Calu3 (cell line): Measurements from ENCODE around the gene WDCP. TPM values are rescaled to one million over a fixed set of nuclear protein-coding genes. Genes with fewer than 3 reads are reported as not detected.
A peak's percentile ranks its signal among the peaks of the same experiment; 100 is the strongest.

Experiments used
- BruUV-seq: library from RNA; stranded (reverse); fragments of 400-500 nt; replicated peaks from 2 replicates; lab custom pipeline; 2021; lab: Mats Ljungman, UMichigan
- CTCF ChIA-PET: fragments of 300-600 bp; sonication (Branson Sonifier 250); formaldehyde crosslinking; loops from one replicate; lab custom pipeline; 2022; ENCODE audit warnings: antibody characterized with exemption; lab: Charles Lee
- DNase-seq: peaks from one replicate; pipeline ENCODE4 v3.0.0; 2022
- H3K27ac Mint-ChIP-seq: one replicate; pipeline ENCODE4 v1.8.0; 2022; ENCODE audit warnings: mixed read lengths; ENCODE audit not compliant: unreplicated experiment
- H3K27me3 Mint-ChIP-seq: one replicate; pipeline ENCODE4 v1.8.0; 2022; ENCODE audit warnings: mixed read lengths; ENCODE audit not compliant: unreplicated experiment
- H3K36me3 Mint-ChIP-seq: one replicate; pipeline ENCODE4 v1.8.0; 2022; ENCODE audit warnings: mild to moderate bottlenecking, moderate library complexity, mixed read lengths; ENCODE audit not compliant: insufficient read depth, unreplicated experiment
- H3K4me1 Mint-ChIP-seq: one replicate; pipeline ENCODE4 v1.8.0; 2022; ENCODE audit warnings: mild to moderate bottlenecking, low read depth, mixed read lengths; ENCODE audit not compliant: unreplicated experiment
- H3K4me3 Mint-ChIP-seq: one replicate; pipeline ENCODE4 v1.8.0; 2022; ENCODE audit warnings: mild to moderate bottlenecking, low read depth, moderate library complexity, mixed read lengths; ENCODE audit not compliant: unreplicated experiment
- H3K9me3 Mint-ChIP-seq: one replicate; pipeline ENCODE4 v1.8.0; 2022; ENCODE audit warnings: low read depth, mixed read lengths; ENCODE audit not compliant: unreplicated experiment
- intact Hi-C: fragments of 100-400 bp; cut with micrococcal nuclease; formaldehyde crosslinking; loops from one replicate; pipeline ENCODE4 v1.10.0; 2022; ENCODE audit not compliant: unreplicated experiment
- total RNA-seq: library from RNA; stranded (reverse); gene quantifications from 2 replicates; pipeline ENCODE4 v1.2.3, GENCODE V29; 2022
- TF ChIP-seq, protein P1 (sequence below): fragments of 200-600 bp; IDR thresholded peaks from one replicate; pipeline ENCODE4 v1.8.0; 2022; ENCODE audit warnings: antibody characterized with exemption; ENCODE audit not compliant: unreplicated experiment

Gene WDCP
- total RNA-seq, 1 experiment from 2014 or later: 17.2 TPM

DNA sequence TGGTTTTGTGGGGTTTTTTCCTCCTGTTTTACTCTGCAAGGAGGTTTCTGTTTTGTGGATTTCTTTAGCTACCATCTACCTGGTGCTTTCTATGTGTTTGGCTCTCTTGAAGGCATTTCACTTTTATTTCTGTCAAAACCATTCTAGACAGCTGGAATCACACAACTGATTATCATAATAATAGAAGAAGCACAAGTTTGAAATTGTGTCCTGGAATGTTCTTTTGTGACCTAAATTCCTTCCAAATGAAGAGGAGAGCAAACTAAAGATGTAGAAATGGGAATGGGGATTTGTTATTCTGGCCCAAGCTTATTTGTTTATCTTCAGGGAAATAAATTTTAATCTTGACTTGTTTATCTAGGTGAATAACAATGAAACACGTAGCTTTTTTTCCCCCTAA, 54.3 kb downstream of the WDCP start:
- Mint-ChIP-seq H3K27me3 (no peaks in the 10 kb centered on the region), H3K27ac (no peak overlapping the region), H3K9me3 (no peaks in the 10 kb centered on the region), H3K4me3 (no peak overlapping the region), H3K36me3 (peaks cover 5% of the 10 kb centered on the region), H3K4me1 (no peaks in the 10 kb centered on the region)
- BruUV-seq: no TSS peak
- CTCF ChIA-PET: interaction anchor here (0.5 kb wide), 1 partner anchor 12 kb away, joined by 3 read pairs; no protein-coding TSS in a partner anchor
- intact Hi-C loops: no loop called here
- TF ChIP-seq, protein P1, sequence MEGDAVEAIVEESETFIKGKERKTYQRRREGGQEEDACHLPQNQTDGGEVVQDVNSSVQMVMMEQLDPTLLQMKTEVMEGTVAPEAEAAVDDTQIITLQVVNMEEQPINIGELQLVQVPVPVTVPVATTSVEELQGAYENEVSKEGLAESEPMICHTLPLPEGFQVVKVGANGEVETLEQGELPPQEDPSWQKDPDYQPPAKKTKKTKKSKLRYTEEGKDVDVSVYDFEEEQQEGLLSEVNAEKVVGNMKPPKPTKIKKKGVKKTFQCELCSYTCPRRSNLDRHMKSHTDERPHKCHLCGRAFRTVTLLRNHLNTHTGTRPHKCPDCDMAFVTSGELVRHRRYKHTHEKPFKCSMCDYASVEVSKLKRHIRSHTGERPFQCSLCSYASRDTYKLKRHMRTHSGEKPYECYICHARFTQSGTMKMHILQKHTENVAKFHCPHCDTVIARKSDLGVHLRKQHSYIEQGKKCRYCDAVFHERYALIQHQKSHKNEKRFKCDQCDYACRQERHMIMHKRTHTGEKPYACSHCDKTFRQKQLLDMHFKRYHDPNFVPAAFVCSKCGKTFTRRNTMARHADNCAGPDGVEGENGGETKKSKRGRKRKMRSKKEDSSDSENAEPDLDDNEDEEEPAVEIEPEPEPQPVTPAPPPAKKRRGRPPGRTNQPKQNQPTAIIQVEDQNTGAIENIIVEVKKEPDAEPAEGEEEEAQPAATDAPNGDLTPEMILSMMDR: no peak
- no peak for DNase-seq

DNA sequence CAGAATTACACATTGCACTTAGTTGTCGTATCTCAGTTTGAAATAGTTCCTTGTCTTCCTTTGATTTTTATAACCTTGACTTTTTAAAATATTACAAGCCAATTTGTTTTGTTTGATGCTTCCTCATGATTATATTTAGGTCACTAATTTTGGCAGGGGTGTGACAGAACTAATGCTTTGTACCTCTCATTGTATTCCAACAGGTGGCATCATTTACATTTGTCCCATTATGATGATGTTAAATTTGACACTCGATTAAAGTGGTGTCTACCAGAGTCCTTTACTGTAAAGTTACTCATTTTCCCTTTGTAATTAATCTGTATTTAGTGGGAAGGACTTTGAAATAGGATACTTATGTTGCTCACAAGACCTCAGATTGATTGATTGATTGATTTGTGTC, 58.8 kb downstream of the WDCP start:
- Mint-ChIP-seq H3K27me3 (no peaks in the 10 kb centered on the region), H3K4me3 (no peak overlapping the region), H3K4me1 (no peaks in the 10 kb centered on the region), H3K36me3 (peaks cover 5% of the 10 kb centered on the region), H3K9me3 (no peaks in the 10 kb centered on the region), H3K27ac (no peak overlapping the region)
- intact Hi-C loops: loop anchor here (1.0 kb wide), 1 partner anchor 96 kb away; the partner anchor contains the start of gene TP53I3
- TF ChIP-seq, protein P1: peak; percentile 15
- BruUV-seq: no TSS peak
- no peak for DNase-seq
- CTCF ChIA-PET: interaction anchor here (0.7 kb wide), 1 partner anchor 885 kb away, joined by 4 read pairs; no protein-coding TSS in a partner anchor

Other genes with a start within 250 kb of the WDCP start
- 17.9 and 19.7 TPM in 2 replicates for gene ATAD2B, start 120.3 kb downstream of the WDCP start, total RNA-seq
- 12.8 and 15.1 TPM in 2 replicates for gene UBXN2A, start 106.9 kb downstream of the WDCP start, total RNA-seq
- 0.37 TPM in 1 of 2 replicates, not detected in the other for gene MFSD2B, start 37.3 kb downstream of the WDCP start, total RNA-seq
- gene FKBP1B, start 2.4 kb upstream of the WDCP start, total RNA-seq: 5.9 and 8.2 TPM in 2 replicates
- gene SF3B6, start 28.9 kb upstream of the WDCP start, total RNA-seq: 112 and 125 TPM in 2 replicates
- gene TP53I3, start 37.4 kb upstream of the WDCP start, total RNA-seq: 13.9 TPM in 2 replicates
- 0.64 TPM in 1 of 2 replicates, not detected in the other for gene PFN4, start 75.9 kb upstream of the WDCP start, total RNA-seq
- gene FAM228B, start 76.1 kb upstream of the WDCP start, total RNA-seq: 7.4 and 8.3 TPM in 2 replicates
- not detected in 2 replicates for gene FAM228A, start 127.7 kb upstream of the WDCP start, total RNA-seq